Measurements from ENCODE around the gene RXRA. TPM values are rescaled to one million over a fixed set of nuclear protein-coding genes. Genes with fewer than 3 reads are reported as not detected.

The RXRA gene
- total and polyA plus RNA-seq, 2 donors (not counting 3 experiments of a cell fraction or from before 2014, with no cell fraction given): 15.4 to 37.4 TPM

DNA sequence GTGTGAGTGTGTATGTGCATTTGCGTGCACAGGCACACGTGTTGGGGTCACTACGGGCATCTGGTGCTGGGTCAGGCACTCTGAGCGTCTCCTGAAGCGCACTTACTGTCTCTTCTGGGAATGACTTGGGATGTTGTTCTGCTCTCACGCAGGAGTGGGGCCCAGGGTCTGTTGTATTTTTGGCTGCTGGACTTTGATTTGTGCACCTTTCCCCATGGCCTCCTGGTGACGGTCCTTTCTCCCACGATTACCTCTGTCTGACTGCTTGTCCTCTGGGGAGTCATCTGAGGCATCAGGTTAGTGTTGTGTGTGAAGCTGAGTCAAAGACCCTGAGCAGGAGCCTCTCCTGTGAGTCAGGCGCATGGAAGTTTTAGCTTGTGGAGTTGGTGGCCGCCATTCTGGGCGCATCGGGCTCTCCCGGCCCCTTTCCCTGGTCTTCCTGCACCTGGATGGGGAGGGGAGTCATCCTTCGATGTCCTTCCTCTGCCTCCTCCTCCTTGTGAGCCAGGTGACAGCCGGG is 62.1 kb downstream of the RXRA start:
- no peaks in the 10 kb centered on the region for H3K9me1 ChIP-seq (replicated peaks; ENCODE audit: control insufficient read depth, extremely low read depth, insufficient read depth, low read length)
- H3K36me3 ChIP-seq (ENCODE audit: control insufficient read depth in 2 of 2, extremely low read depth in 1 of 2, insufficient read depth in 2 of 2, low read length in 2 of 2): no peaks in the 10 kb centered on the region
- POLR2A ChIA-PET: no interaction called here
- H3K9ac ChIP-seq (replicated peaks; ENCODE audit: extremely low read depth, insufficient read depth, low read length): no peak overlapping the region
- FAIRE-seq: no peak
- TF ChIP-seq FOS (IDR thresholded peaks at IDR 0.05; ENCODE audit: borderline replicate concordance, insufficient read depth, low read length) (no peak), EZH2 (IDR thresholded peaks at IDR 0.05; ENCODE audit: borderline replicate concordance, low read depth, low read length, severe bottlenecking) (no peak), MYC (IDR thresholded peaks at IDR 0.05; ENCODE audit: low read depth, low read length) (no peak), POLR2AphosphoS5 (IDR thresholded peaks at IDR 0.05; ENCODE audit: insufficient read depth, low read depth, low read length) (no peak), GATA2 (IDR thresholded peaks at IDR 0.05; ENCODE audit: insufficient read depth, insufficient read length, low read depth, low read length) (no peak), POLR2A (IDR thresholded peaks at IDR 0.05; ENCODE audit: low read depth, low read length) (no peak)
- TF ChIP-seq, protein P1, sequence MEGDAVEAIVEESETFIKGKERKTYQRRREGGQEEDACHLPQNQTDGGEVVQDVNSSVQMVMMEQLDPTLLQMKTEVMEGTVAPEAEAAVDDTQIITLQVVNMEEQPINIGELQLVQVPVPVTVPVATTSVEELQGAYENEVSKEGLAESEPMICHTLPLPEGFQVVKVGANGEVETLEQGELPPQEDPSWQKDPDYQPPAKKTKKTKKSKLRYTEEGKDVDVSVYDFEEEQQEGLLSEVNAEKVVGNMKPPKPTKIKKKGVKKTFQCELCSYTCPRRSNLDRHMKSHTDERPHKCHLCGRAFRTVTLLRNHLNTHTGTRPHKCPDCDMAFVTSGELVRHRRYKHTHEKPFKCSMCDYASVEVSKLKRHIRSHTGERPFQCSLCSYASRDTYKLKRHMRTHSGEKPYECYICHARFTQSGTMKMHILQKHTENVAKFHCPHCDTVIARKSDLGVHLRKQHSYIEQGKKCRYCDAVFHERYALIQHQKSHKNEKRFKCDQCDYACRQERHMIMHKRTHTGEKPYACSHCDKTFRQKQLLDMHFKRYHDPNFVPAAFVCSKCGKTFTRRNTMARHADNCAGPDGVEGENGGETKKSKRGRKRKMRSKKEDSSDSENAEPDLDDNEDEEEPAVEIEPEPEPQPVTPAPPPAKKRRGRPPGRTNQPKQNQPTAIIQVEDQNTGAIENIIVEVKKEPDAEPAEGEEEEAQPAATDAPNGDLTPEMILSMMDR (IDR thresholded peaks at IDR 0.05; ENCODE audit: extremely low read depth in 1 of 2, insufficient read depth in 1 of 2, low read depth in 1 of 2, low read length in 2 of 2): no peak
- peaks cover 8% of the 10 kb centered on the region for H3K79me2 ChIP-seq (ENCODE audit: control insufficient read depth, insufficient read depth, low read length)
- no peak for DNase-seq (ENCODE audit: low read depth, low spot score)
- dilution Hi-C loops (cut with MboI; ENCODE audit: extremely low pct_ligation_motif_present, low sequenced_read_pairs) (no loop called here), intact Hi-C loops (cut with micrococcal nuclease) (loop anchor here (10.0 kb wide), 1 partner anchor 344 kb away; no protein-coding TSS in a partner anchor)
- no peaks in the 10 kb centered on the region for H3K9me3 ChIP-seq (replicated peaks; ENCODE audit: control insufficient read depth, insufficient read depth, low read length)
- CTCF ChIA-PET: no interaction called here
- H3K27ac ChIP-seq (ENCODE audit: insufficient read depth, low read depth, low read length): no peak overlapping the region
- BruUV-seq (replicated peaks): no TSS peak
- no peak overlapping the region for H2AFZ ChIP-seq (ENCODE audit: low read depth, low read length)
- H3K4me3 ChIP-seq (replicated peaks in 1 of 3; ENCODE audit: insufficient read depth in 1 of 3, low read depth in 1 of 3, low read length in 3 of 3): no peak overlapping the region
- no peaks in the 10 kb centered on the region for H4K20me1 ChIP-seq (replicated peaks; ENCODE audit: control insufficient read depth, extremely low read depth, insufficient read depth, low read length)
- H3K4me1 ChIP-seq (ENCODE audit: control insufficient read depth, extremely low read depth, insufficient read depth, low read length): peaks cover 21% of the 10 kb centered on the region
- H3K4me2 ChIP-seq (ENCODE audit: insufficient read depth, low read length): no peak overlapping the region
- no peaks in the 10 kb centered on the region for H3K27me3 ChIP-seq (ENCODE audit: control insufficient read depth in 2 of 2, insufficient read depth in 2 of 2, low read length in 2 of 2)

Measured in endothelial cell of umbilical vein (primary cell).